HFF-Myc (cell line): ENCODE data around the gene ASB3.

Experiments used
- DNase-seq: peaks from one replicate; pipeline ENCODE4 v3.0.0-alpha.2; 2011; ENCODE audit warnings: low read depth; ENCODE audit errors: extremely low read depth
- H3K4me3 ChIP-seq: replicated peaks from 2 replicates; pipeline ENCODE4 v1.5.1; 2011; ENCODE audit warnings: low read depth, mild to moderate bottlenecking, control low read depth, low read length
- TF ChIP-seq, protein P1 (sequence below): IDR thresholded peaks from 2 replicates; pipeline ENCODE4 v1.5.1; 2012; ENCODE audit warnings: mild to moderate bottlenecking, low read depth, low read length, control low read depth; ENCODE audit errors: missing control alignments

The ASB3 gene

DNA sequence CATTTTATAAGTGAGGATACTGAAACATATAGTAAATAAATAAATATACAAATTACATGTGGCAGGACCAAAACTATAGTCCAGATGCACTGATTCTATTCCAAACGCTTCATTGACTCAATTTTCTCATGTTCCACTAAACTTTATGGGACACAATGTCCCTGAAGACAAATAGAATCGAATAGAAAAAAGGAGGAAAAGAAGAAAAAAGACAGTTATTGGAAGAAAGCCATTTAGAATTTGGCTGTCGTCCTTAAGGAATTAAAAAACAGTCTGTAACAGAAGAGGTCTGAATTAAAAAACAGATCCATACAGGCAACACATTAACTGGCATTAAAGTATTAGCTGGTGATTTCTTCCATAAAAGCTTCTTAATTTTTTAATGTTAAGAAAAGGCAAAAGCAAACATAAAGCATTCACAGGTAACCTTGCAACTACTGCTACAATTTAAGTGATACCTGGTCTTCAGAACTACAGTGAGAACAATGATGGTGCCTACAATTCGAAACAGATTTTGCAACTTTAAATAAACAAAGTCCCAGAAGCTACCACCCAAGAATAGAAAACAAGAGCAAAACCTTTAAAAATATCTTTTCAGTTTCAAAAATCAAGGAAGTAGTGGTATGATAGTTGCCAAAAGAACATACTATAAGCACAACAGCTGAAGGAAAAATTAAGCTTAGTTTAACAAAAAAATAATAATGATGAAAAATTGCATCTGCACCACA, 36.5 kb downstream of the ASB3 start:
- no peak for DNase-seq
- no peak overlapping the region for H3K4me3 ChIP-seq
- TF ChIP-seq, protein P1, sequence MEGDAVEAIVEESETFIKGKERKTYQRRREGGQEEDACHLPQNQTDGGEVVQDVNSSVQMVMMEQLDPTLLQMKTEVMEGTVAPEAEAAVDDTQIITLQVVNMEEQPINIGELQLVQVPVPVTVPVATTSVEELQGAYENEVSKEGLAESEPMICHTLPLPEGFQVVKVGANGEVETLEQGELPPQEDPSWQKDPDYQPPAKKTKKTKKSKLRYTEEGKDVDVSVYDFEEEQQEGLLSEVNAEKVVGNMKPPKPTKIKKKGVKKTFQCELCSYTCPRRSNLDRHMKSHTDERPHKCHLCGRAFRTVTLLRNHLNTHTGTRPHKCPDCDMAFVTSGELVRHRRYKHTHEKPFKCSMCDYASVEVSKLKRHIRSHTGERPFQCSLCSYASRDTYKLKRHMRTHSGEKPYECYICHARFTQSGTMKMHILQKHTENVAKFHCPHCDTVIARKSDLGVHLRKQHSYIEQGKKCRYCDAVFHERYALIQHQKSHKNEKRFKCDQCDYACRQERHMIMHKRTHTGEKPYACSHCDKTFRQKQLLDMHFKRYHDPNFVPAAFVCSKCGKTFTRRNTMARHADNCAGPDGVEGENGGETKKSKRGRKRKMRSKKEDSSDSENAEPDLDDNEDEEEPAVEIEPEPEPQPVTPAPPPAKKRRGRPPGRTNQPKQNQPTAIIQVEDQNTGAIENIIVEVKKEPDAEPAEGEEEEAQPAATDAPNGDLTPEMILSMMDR, result no peak

DNA sequence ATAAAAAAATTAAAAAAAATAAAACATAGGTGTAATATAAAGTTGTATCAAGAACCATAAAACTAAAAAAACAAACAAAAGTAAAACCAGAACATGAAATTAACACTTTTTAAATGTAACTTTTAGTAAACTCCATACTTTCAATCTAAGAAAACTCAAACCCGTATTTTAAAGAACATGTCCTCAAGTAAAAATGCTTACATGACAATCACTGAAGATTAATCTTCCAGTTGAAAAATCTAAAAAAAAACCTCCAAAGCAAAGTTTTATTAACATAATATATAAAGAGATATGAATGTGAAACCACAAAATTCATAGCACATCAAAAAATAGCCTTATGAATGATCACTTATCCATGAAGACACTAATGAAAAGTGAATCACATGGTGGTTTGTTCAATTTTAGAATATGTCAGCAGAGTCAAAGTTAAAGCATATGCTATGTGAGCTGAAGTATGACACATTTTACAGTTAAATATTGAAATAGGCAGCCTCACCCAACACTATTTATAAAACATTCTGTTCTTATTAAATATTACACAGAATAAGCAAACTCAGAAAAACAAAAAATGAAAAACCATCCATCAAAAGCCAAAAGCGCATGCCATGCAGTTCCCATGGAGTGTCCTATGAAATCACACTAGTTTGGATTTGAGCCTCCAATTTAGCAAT, 42.2 kb downstream of the ASB3 start:
- no peak for DNase-seq
- H3K4me3 ChIP-seq, result no peak overlapping the region
- TF ChIP-seq, protein P1, result no peak

DNA sequence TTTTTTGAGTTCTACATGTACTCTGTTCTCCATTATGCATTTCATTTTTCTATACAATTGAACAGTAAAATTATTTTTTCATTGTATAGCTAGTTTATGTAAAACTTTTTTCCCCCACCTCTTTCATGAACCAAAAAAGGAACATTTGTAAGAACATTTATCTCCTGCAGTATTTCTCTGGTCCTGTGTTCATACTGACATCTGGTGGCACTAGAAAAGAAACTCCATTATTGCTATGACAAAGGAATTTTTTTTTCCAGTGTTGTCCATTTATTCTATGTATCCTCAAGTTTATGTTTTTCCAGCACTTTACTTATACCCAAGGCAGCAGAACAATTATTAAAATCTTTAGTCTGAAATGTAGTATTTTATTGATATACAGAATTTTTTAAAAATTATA, 46.6 kb downstream of the ASB3 start:
- TF ChIP-seq, protein P1, result peak; percentile 9
- no peak for DNase-seq
- H3K4me3 ChIP-seq, result no peak overlapping the region

DNA sequence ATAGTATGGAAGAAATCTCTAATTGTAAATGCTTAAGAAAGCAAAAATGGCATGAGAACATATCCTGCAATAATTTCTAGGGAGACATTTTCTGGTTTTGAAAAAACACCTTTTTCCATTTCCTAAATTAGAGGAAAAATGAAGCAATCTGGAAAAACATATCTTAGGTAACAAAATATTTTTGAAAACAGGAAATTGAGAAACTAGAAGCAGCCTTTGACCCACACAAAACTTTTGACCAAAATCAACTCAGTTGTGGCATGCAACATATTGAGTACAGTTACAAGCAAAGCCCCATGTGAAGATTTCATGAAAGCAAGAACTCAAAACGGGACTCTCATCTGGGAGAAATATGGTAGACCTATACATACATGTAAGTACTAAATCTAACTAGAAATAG, 47.7 kb downstream of the ASB3 start:
- TF ChIP-seq, protein P1, result no peak
- no peak overlapping the region for H3K4me3 ChIP-seq
- DNase-seq, result no peak

DNA sequence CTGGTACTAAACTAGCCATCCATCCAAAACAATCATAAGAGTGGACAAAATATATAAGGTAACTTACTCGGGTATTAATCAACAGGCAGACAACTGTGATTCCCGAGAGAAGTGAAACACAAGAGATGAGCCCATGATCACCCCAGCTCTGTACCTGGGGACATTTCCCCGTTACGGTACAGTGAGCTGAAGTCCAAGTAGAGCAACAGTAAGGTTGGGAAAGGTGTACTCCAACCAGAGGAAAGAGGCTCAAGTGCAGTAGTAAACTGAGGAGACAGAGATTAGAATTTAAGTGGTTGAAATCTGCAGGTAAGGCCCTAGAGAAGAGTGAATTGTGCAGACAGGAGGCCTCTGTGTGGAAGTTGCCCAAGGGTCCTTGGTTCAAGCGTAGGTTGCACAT, 49.7 kb downstream of the ASB3 start:
- TF ChIP-seq, protein P1, result no peak
- H3K4me3 ChIP-seq, result no peak overlapping the region
- DNase-seq, result no peak

DNA sequence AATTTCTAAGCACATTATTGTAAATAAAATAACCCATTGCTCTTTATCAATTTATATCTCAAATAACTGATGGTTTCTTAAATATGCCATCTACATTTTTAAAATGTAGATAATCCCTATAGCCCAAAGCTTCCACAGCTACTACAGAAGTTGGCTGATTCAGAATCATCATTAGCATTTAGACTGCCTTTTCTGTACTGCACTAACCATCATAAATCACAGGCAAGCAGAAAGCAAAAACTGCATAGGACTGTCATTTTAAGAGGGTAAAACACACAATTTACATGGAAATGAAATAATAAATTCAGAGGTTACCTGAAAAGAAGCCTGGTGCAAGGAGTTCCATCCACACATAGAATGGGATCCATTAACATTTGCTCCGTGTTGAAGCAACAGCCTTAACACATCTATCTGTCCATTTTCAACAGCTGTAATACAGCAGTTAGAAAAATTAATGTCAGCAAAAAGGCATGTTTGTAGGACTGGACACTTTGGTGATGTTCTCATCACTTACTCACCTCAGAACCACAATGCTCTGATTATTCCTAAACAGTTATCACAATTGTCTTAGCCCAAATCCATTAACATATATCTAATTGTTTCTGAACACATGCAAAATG, 57.5 kb downstream of the ASB3 start:
- DNase-seq, result no peak
- H3K4me3 ChIP-seq, result no peak overlapping the region
- TF ChIP-seq, protein P1, result no peak
